Measurements from ENCODE around the gene PRKAR1B.

Gene PRKAR1B

GRCh38 chr7:759569-759968 lies 32.5 kb upstream of the PRKAR1B start:
- H3K36me3 ChIP-seq (ENCODE audit: low read depth), result peaks cover 73% of the 10 kb centered on the region
- H3K4me1 ChIP-seq (ENCODE audit: insufficient read depth, poor library complexity, severe bottlenecking), result no peaks in the 10 kb centered on the region
- H3K27me3 ChIP-seq (ENCODE audit: insufficient read depth, poor library complexity, severe bottlenecking), result no peaks in the 10 kb centered on the region
- ATAC-seq (ENCODE audit: low read depth) (no peak), DNase-seq (ENCODE audit: low spot score) (no peak)
- no peak overlapping the region for H3K4me3 ChIP-seq (ENCODE audit: severe bottlenecking)
- H3K27ac ChIP-seq (ENCODE audit: poor library complexity, severe bottlenecking), result no peak overlapping the region
- no peaks in the 10 kb centered on the region for H3K9me3 ChIP-seq (ENCODE audit: severe bottlenecking)
- TF ChIP-seq CTCF (IDR thresholded peaks at IDR 0.05; ENCODE audit: poor library complexity, severe bottlenecking), result no peak

DNA sequence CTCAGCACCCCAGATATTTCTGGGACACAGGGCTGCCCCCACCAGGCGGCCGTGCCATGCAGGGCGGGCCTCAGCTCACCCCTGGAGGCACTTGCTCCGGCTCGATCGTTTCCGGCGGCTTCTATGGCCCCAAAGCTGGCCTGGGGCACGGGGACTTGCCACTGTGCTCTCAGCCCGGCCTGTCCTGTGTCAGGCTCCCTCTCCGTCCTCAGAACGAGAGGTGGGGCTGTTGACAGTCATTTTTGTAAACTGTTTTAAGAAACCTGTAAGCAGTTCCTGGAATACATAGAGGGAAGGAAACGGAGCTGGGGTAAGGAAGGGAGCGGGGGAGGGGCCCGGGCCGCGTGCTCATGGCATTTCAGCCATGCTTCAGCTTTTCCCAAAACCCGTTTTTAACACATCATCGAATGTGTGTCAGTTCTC lies 30.7 kb upstream of the PRKAR1B start:
- no peaks in the 10 kb centered on the region for H3K9me3 ChIP-seq (ENCODE audit: severe bottlenecking)
- no peak overlapping the region for H3K4me3 ChIP-seq (ENCODE audit: severe bottlenecking)
- no peak for DNase-seq (ENCODE audit: low spot score)
- no peak overlapping the region for H3K27ac ChIP-seq (ENCODE audit: poor library complexity, severe bottlenecking)
- no peak for TF ChIP-seq CTCF (IDR thresholded peaks at IDR 0.05; ENCODE audit: poor library complexity, severe bottlenecking)
- H3K4me1 ChIP-seq (ENCODE audit: insufficient read depth, poor library complexity, severe bottlenecking), result no peaks in the 10 kb centered on the region
- no peaks in the 10 kb centered on the region for H3K27me3 ChIP-seq (ENCODE audit: insufficient read depth, poor library complexity, severe bottlenecking)
- ATAC-seq (ENCODE audit: low read depth), result no peak
- H3K36me3 ChIP-seq (ENCODE audit: low read depth), result peaks cover 65% of the 10 kb centered on the region

- no peak overlapping the region for H3K4me3 ChIP-seq (ENCODE audit: severe bottlenecking)
- H3K27me3 ChIP-seq (ENCODE audit: insufficient read depth, poor library complexity, severe bottlenecking), result no peaks in the 10 kb centered on the region
- H3K27ac ChIP-seq (ENCODE audit: poor library complexity, severe bottlenecking), result no peak overlapping the region
- H3K36me3 ChIP-seq (ENCODE audit: low read depth), result peaks cover 63% of the 10 kb centered on the region
- peak; percentile 62 for DNase-seq (ENCODE audit: low spot score)
- TF ChIP-seq CTCF (IDR thresholded peaks at IDR 0.05; ENCODE audit: poor library complexity, severe bottlenecking), result no peak
- H3K9me3 ChIP-seq (ENCODE audit: severe bottlenecking), result no peaks in the 10 kb centered on the region
- H3K4me1 ChIP-seq (ENCODE audit: insufficient read depth, poor library complexity, severe bottlenecking), result no peaks in the 10 kb centered on the region
- no peak for ATAC-seq (ENCODE audit: low read depth)
These were observed 30.0 kb upstream of the PRKAR1B start for GRCh38 chr7:756928-757560.

DNA sequence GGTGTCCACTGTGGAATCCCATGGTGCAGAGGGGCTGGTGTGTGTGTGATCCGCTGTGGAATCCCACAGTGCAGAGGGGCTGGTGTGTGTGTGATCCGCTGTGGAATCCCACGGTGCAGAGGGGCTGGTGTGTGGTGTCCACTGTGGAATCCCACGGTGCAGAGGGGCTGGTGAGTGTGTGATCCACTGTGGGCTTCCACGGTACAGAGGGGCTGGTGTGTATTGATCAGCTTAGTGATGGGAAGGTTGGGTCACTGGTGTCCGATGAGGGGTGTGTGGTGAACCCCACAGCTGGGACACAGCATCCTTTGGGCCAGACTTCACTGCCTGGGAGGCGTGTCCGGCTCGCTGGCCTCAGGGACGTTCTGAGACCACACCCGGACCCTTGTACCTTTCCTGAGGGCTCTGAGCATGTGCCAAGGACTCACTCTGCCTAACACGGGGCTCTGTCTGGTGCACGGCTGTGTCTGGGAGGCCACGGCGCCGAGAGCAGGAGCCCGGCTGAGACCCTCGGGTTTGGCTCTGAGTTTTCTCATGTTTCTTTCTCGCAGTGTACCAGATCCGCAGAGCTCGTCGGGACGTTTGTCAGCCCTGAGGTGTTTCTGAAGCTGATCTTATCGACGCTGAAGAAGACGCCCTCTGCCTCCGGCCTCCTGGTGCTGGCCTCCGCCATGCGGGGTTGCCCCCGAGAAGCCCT lies 29.3 kb upstream of the PRKAR1B start:
- DNase-seq (ENCODE audit: low spot score) (no peak), ATAC-seq (ENCODE audit: low read depth) (no peak)
- no peaks in the 10 kb centered on the region for H3K27me3 ChIP-seq (ENCODE audit: insufficient read depth, poor library complexity, severe bottlenecking)
- H3K9me3 ChIP-seq (ENCODE audit: severe bottlenecking), result no peaks in the 10 kb centered on the region
- no peak overlapping the region for H3K4me3 ChIP-seq (ENCODE audit: severe bottlenecking)
- no peaks in the 10 kb centered on the region for H3K4me1 ChIP-seq (ENCODE audit: insufficient read depth, poor library complexity, severe bottlenecking)
- peaks cover 58% of the 10 kb centered on the region for H3K36me3 ChIP-seq (ENCODE audit: low read depth)
- TF ChIP-seq CTCF (IDR thresholded peaks at IDR 0.05; ENCODE audit: poor library complexity, severe bottlenecking), result no peak
- H3K27ac ChIP-seq (ENCODE audit: poor library complexity, severe bottlenecking), result no peak overlapping the region

DNA sequence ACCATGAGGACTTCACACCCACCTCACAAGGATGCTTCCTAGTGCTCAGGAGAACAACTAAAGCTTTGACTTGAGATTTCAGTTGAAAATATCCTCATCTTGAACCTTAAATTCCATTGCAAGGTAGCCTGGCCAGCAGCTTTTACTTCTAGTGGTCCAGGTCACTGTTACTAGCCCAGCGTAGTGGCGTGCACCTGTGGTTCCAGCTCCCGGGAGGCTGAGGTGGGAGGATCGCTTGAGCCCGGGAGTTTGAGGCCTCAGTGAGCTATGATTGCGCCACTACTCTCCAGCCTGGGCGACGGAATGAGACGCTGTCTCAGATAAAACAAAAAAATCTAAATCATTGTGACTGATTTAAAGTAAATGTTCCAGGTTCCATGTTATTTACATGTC lies 28.3 kb upstream of the PRKAR1B start:
- no peak for TF ChIP-seq CTCF (IDR thresholded peaks at IDR 0.05; ENCODE audit: poor library complexity, severe bottlenecking)
- DNase-seq (ENCODE audit: low spot score) (no peak), ATAC-seq (ENCODE audit: low read depth) (no peak)
- no peaks in the 10 kb centered on the region for H3K4me1 ChIP-seq (ENCODE audit: insufficient read depth, poor library complexity, severe bottlenecking)
- H3K4me3 ChIP-seq (ENCODE audit: severe bottlenecking), result no peak overlapping the region
- H3K27ac ChIP-seq (ENCODE audit: poor library complexity, severe bottlenecking), result no peak overlapping the region
- peaks cover 61% of the 10 kb centered on the region for H3K36me3 ChIP-seq (ENCODE audit: low read depth)
- H3K9me3 ChIP-seq (ENCODE audit: severe bottlenecking), result no peaks in the 10 kb centered on the region
- H3K27me3 ChIP-seq (ENCODE audit: insufficient read depth, poor library complexity, severe bottlenecking), result no peaks in the 10 kb centered on the region

Measured in RWPE2 (cell line).